AG09309 (cell line): Measurements from ENCODE around the gene SUFU.

Source experiments
- DNase-seq: peaks from one replicate; pipeline ENCODE4 v3.0.0-alpha.2; 2010; ENCODE audit warnings: low read depth
- H3K4me3 ChIP-seq: 2 replicates; pipeline ENCODE4 v1.5.1; 2011; ENCODE audit warnings: mild to moderate bottlenecking, low read depth, low read length, moderate library complexity; ENCODE audit not compliant: control insufficient read depth
- CTCF ChIP-seq: IDR thresholded peaks from 2 replicates; pipeline ENCODE4 v1.5.1; 2011; ENCODE audit warnings: mild to moderate bottlenecking, low read depth, low read length, inconsistent platforms; ENCODE audit not compliant: insufficient read depth, control insufficient read depth; ENCODE audit errors: missing control alignments

SUFU gene

GRCh38 chr10:102613785-102614184 lies 110.0 kb downstream of the SUFU start:
- DNase-seq = no peak
- H3K4me3 ChIP-seq = no peak overlapping the region
- TF ChIP-seq CTCF = no peak

DNA sequence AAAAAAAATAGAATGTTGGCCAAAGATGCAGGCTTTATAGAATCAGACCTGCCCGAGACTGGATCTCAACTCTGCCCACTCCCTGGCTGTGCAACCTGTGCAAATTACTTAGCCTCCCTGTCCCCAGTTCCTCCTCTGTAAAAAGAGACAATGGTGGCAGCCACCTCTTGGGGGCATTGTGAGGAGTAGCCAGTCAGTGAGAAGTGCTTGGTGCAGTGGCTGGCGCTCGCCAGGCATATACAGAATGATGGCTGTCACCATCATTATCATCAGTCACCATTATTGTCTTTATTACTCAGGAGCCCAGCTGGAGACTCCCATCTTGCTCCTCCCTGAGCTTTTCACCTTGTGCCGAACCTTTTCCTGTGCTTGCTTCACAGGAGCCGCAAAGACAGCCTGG lies 111.1 kb downstream of the SUFU start:
- H3K4me3 ChIP-seq = no peak overlapping the region
- no peak for DNase-seq
- TF ChIP-seq CTCF = no peak

DNA sequence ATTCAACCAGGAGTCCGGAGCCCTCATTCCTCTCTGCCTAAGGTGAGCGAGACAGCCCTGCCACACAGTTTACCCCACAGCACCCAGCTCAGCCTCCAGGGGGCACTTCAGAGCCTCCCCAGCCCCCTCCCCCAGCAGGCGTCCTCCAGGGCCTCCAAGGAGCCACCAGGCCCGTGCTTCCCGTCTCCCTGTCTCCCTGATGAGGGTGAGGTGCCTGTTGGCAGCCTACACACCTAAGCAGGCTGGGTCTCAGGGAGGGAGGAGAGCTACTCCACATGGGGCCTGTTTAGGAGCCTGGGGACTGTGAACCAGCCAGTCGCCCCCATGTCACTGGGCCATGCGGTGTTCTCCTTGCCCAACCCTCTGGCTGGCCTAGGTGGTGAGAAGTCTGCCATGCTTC lies 111.6 kb downstream of the SUFU start:
- no peak for DNase-seq
- peak; percentile 39 for TF ChIP-seq CTCF
- no peak overlapping the region for H3K4me3 ChIP-seq

DNA sequence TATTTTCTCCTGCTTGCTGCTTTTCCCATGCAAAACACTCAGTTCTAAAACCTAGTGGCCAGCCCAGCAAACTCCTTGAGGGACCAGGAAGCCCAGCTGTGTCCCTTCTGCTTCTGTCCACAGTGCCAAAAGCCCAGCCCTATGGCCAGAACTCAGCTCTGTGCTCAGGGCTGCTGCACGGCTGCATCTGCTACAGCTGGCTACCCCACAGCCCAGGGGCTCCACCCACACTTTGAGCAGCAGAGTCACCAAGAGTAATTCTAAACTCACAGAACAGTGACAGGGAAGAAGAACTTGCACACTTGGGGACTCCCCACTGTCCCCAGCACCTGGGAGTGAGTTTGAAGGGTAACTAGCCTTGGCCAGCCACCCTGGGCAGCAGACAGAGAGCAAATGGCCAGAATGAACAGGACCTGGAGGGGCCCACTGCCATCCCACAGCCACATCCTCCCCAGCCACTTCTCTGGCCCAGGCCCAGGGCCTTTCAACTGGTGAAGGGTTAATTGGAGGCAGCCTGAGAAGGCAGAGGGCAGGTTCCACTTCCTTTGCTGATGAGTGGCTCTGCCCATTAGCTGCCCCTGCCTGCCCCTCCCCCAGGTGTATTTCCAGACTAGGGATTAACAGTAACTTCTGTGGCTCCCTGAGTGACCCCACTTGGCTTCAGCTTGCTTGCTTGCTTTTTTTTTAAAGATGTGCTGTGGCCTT lies 112.4 kb downstream of the SUFU start:
- TF ChIP-seq CTCF = no peak
- DNase-seq = no peak
- H3K4me3 ChIP-seq = no peak overlapping the region

DNA sequence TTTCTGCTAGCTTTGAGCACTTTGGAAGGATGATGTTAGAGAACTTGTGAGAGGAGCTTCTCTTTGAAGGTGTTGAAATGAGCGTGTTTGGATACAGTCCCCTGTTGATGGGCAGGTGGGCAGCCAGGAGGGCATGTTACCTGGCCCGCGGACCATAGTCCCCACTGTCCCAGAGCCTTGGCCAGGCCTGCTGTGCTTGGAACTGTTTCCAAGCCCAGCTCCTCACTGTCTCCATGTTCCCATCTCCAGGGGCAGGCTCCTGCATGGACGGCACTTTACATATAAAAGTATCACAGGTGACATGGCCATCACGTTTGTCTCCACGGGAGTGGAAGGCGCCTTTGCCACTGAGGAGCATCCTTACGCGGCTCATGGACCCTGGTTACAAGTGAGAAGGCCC lies 113.3 kb downstream of the SUFU start:
- H3K4me3 ChIP-seq = no peak overlapping the region
- TF ChIP-seq CTCF = no peak

GRCh38 chr10:102617816-102618215 lies 114.0 kb downstream of the SUFU start:
- no peak for TF ChIP-seq CTCF
- H3K4me3 ChIP-seq = no peak overlapping the region
- no peak for DNase-seq

More for the DNA sequence above, 113.3 kb downstream of the SUFU start:
- DNase-seq = no peak
